ENCODE measurements around the gene CDH13. TPM values are rescaled to one million over a fixed set of nuclear protein-coding genes. Genes with fewer than 3 reads are reported as not detected.

CDH13 gene
- total and polyA plus RNA-seq, 9 of the 15 experiments (the other 6 are each of a cell fraction or from before 2014, with no cell fraction given), result 0.03 TPM; not detected in 8

DNA sequence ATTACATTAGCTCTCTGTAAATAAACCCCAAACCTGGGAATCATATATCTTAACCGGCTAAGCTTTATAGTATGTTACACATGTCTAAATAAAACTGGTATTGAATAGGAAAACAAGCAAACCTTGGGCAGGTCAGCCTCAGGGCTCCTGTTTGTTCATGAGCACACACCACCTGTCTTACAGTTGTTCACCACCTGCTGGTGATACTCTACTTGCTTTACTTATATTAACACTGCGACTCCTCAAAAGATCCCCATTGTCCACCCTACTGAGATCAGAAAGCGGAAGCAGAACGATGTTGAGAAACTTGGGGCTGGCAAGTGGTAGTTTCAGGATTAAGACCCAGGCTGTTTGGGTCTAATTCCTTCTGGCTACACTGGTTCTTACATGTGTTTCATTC is 16.4 kb downstream of the CDH13 start:
- CTCF ChIA-PET (ENCODE audit: low intra/inter-chr PET ratio), result no interaction called here
- intact Hi-C loops (cut with micrococcal nuclease), result no loop called here
- under 1% methylated on average over 4 of the region's 4 CpGs for WGBS (ENCODE audit: insufficient coverage, low coverage, missing lambda C conversion rate)
- TF ChIP-seq HNRNPLL (IDR thresholded peaks at IDR 0.05; ENCODE audit: low read depth, low read length, poor library complexity, severe bottlenecking) (no peak), ZNF143 (CRISPR knock-in tag; IDR thresholded peaks at IDR 0.05) (no peak), FOXK2 (conservative IDR thresholded peaks at IDR 0.05 in 1 of 2, IDR thresholded peaks at IDR 0.05 in 1 of 2; ENCODE audit: low read depth in 2 of 2) (no peak), SMAD2 (IDR thresholded peaks at IDR 0.05; ENCODE audit: low read depth, low read length) (no peak), CBX8 (IDR thresholded peaks at IDR 0.05; ENCODE audit: borderline replicate concordance, extremely low read depth, low read depth, low read length, poor library complexity, severe bottlenecking) (no peak), ZNF124 (CRISPR knock-in tag; IDR thresholded peaks at IDR 0.05) (no peak), SNRNP70 (optimal IDR thresholded peaks at IDR 0.05; ENCODE audit: low read depth, low read length) (no peak), ESRRB (CRISPR knock-in tag; IDR thresholded peaks at IDR 0.05; ENCODE audit: borderline replicate concordance) (no peak), NFIX (CRISPR knock-in tag; IDR thresholded peaks at IDR 0.05; ENCODE audit: low read depth) (no peak), POLR2H (tag; IDR thresholded peaks at IDR 0.05; ENCODE audit: low read depth) (no peak), WHSC1 (IDR thresholded peaks at IDR 0.05; ENCODE audit: low read length) (no peak), MAZ (CRISPR knock-in tag; conservative IDR thresholded peaks at IDR 0.05 in 1 of 2, IDR thresholded peaks at IDR 0.05 in 1 of 2) (no peak)
- TF ChIP-seq, protein P1, sequence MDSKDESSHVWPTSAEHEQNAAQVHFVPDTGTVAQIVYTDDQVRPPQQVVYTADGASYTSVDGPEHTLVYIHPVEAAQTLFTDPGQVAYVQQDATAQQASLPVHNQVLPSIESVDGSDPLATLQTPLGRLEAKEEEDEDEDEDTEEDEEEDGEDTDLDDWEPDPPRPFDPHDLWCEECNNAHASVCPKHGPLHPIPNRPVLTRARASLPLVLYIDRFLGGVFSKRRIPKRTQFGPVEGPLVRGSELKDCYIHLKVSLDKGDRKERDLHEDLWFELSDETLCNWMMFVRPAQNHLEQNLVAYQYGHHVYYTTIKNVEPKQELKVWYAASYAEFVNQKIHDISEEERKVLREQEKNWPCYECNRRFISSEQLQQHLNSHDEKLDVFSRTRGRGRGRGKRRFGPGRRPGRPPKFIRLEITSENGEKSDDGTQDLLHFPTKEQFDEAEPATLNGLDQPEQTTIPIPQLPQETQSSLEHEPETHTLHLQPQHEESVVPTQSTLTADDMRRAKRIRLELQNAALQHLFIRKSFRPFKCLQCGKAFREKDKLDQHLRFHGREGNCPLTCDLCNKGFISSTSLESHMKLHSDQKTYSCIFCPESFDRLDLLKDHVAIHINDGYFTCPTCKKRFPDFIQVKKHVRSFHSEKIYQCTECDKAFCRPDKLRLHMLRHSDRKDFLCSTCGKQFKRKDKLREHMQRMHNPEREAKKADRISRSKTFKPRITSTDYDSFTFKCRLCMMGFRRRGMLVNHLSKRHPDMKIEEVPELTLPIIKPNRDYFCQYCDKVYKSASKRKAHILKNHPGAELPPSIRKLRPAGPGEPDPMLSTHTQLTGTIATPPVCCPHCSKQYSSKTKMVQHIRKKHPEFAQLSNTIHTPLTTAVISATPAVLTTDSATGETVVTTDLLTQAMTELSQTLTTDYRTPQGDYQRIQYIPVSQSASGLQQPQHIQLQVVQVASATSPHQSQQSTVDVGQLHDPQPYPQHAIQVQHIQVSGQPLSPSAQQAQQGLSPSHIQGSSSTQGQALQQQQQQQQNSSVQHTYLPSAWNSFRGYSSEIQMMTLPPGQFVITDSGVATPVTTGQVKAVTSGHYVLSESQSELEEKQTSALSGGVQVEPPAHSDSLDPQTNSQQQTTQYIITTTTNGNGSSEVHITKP (IDR thresholded peaks at IDR 0.05; ENCODE audit: partially characterized antibody), result no peak
- TF ChIP-seq, protein P2, sequence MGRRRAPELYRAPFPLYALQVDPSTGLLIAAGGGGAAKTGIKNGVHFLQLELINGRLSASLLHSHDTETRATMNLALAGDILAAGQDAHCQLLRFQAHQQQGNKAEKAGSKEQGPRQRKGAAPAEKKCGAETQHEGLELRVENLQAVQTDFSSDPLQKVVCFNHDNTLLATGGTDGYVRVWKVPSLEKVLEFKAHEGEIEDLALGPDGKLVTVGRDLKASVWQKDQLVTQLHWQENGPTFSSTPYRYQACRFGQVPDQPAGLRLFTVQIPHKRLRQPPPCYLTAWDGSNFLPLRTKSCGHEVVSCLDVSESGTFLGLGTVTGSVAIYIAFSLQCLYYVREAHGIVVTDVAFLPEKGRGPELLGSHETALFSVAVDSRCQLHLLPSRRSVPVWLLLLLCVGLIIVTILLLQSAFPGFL (CRISPR knock-in tag; IDR thresholded peaks at IDR 0.05), result no peak

More for the DNA sequence above, 16.4 kb downstream of the CDH13 start:
- no peaks in the 10 kb centered on the region for H3K9me1 ChIP-seq (ENCODE audit: control insufficient read depth, insufficient read depth, low read length)
- no peak overlapping the region for H3K4me3 ChIP-seq
- H3K4me1 ChIP-seq (replicated peaks in 1 of 2; ENCODE audit: control insufficient read depth in 2 of 2, insufficient read depth in 2 of 2, low read length in 2 of 2), result no peaks in the 10 kb centered on the region
- POLR2A ChIA-PET, result interaction anchor here (0.6 kb wide), 1 partner anchor 821 kb away, joined by 3 read pairs; no protein-coding TSS in a partner anchor
- FAIRE-seq (no peak), ATAC-seq (no peak), DNase-seq (ENCODE audit: extremely low read depth in 1 of 4, low spot score in 3 of 4) (no peak)
- no peaks in the 10 kb centered on the region for H4K20me1 ChIP-seq (replicated peaks; ENCODE audit: control insufficient read depth, insufficient read depth, low read length)
- no peaks in the 10 kb centered on the region for H3K79me2 ChIP-seq (ENCODE audit: control insufficient read depth, insufficient read depth, low read length)
- no peak overlapping the region for H3K4me2 ChIP-seq (ENCODE audit: insufficient read depth, low read length)
- no peaks in the 10 kb centered on the region for H3K9me3 ChIP-seq (replicated peaks; ENCODE audit: control insufficient read depth, insufficient read depth, low read depth, low read length)
- no TSS peak for BruUV-seq (replicated peaks)
- no peaks in the 10 kb centered on the region for H3K36me3 ChIP-seq (ENCODE audit: control insufficient read depth, insufficient read depth, low read length)
- no peaks in the 10 kb centered on the region for H3K27me3 ChIP-seq (ENCODE audit: control insufficient read depth in 2 of 2, insufficient read depth in 2 of 2, low read length in 2 of 2)
- in situ Hi-C loops (cut with MboI), result no loop called here
- H2AFZ ChIP-seq (ENCODE audit: low read depth, low read length), result no peak overlapping the region
- H3K27ac ChIP-seq (ENCODE audit: extremely low read depth, low read depth, low read length), result no peak overlapping the region
- H3K9ac ChIP-seq (ENCODE audit: insufficient read depth in 1 of 2, low read depth in 2 of 2, low read length in 2 of 2), result no peak overlapping the region

Measured in K562 (cell line).